ENCODE results near the gene KCNJ9. TPM values are rescaled to one million over a fixed set of nuclear protein-coding genes. Genes with fewer than 3 reads are reported as not detected.

KCNJ9 gene
- total and polyA plus RNA-seq, 4 donors, result not detected

- DNase-seq, result no peak
- no peak overlapping the region for H3K9ac ChIP-seq (ENCODE audit: insufficient read depth in 1 of 2, low read length in 2 of 2)
- H3K27me3 ChIP-seq (ENCODE audit: control insufficient read depth in 3 of 3, insufficient read depth in 3 of 3, low read length in 2 of 3), result no peaks in the 10 kb centered on the region
- no peak for TF ChIP-seq CTCF (IDR thresholded peaks at IDR 0.05; ENCODE audit: control extremely low read depth, extremely low read depth)
- H3K9me3 ChIP-seq (ENCODE audit: control insufficient read depth in 4 of 4, insufficient read depth in 3 of 4, low read length in 3 of 4), result no peaks in the 10 kb centered on the region
- no peak overlapping the region for H3K4me3 ChIP-seq
- 93% methylated on average over 4 of the region's 4 CpGs for WGBS, 2 donors
- H3K27ac ChIP-seq (ENCODE audit: low read depth in 1 of 2, low read length in 1 of 2), result no peak overlapping the region
- peaks cover 0 to 40% (median 9%) of the 10 kb centered on the region in 4 donors for H3K36me3 ChIP-seq (ENCODE audit: control insufficient read depth in 4 of 4, insufficient read depth in 4 of 4, low read length in 4 of 4)
- peaks cover 0 to 21% (median 8%) of the 10 kb centered on the region in 5 donors for H3K4me1 ChIP-seq (ENCODE audit: control insufficient read depth in 5 of 5, insufficient read depth in 5 of 5, low read length in 5 of 5)
- no peak for ATAC-seq (ENCODE audit: insufficient read depth, low FRiP score)
Measured at GRCh38 chr1:160094291-160094625, 12.9 kb downstream of the KCNJ9 start.

GRCh38 chr1:160094806-160095205 lies 13.5 kb downstream of the KCNJ9 start:
- Histone ChIP-seq H3K4me1 (ENCODE audit: control insufficient read depth in 5 of 5, insufficient read depth in 5 of 5, low read length in 5 of 5) (peaks cover 0 to 24% (median 8%) of the 10 kb centered on the region in 5 donors), H3K9me3 (ENCODE audit: control insufficient read depth in 4 of 4, insufficient read depth in 3 of 4, low read length in 3 of 4) (no peaks in the 10 kb centered on the region), H3K27ac (ENCODE audit: low read depth in 1 of 2, low read length in 1 of 2) (no peak overlapping the region), H3K27me3 (ENCODE audit: control insufficient read depth in 3 of 3, insufficient read depth in 3 of 3, low read length in 2 of 3) (no peaks in the 10 kb centered on the region), H3K9ac (ENCODE audit: insufficient read depth in 1 of 2, low read length in 2 of 2) (no peak overlapping the region), H3K4me3 (no peak overlapping the region), H3K36me3 (ENCODE audit: control insufficient read depth in 4 of 4, insufficient read depth in 4 of 4, low read length in 4 of 4) (peaks cover 0 to 38% (median 9%) of the 10 kb centered on the region in 4 donors)
- 94 to 95% methylated on average over 14 of the region's 14 CpGs for WGBS, 2 donors
- TF ChIP-seq CTCF (IDR thresholded peaks at IDR 0.05; ENCODE audit: control extremely low read depth, extremely low read depth), result no peak
- DNase-seq (no peak), ATAC-seq (ENCODE audit: insufficient read depth, low FRiP score) (no peak)

- H3K27ac ChIP-seq (ENCODE audit: low read depth in 1 of 2, low read length in 1 of 2), result no peak overlapping the region
- peaks cover 0 to 24% (median 8%) of the 10 kb centered on the region in 5 donors for H3K4me1 ChIP-seq (ENCODE audit: control insufficient read depth in 5 of 5, insufficient read depth in 5 of 5, low read length in 5 of 5)
- peaks cover 0 to 36% (median 9%) of the 10 kb centered on the region in 4 donors for H3K36me3 ChIP-seq (ENCODE audit: control insufficient read depth in 4 of 4, insufficient read depth in 4 of 4, low read length in 4 of 4)
- ATAC-seq (ENCODE audit: insufficient read depth, low FRiP score) (no peak), DNase-seq (no peak)
- 97 to 100% methylated on average over 4 of the region's 4 CpGs for WGBS, 2 donors
- H3K9ac ChIP-seq (ENCODE audit: insufficient read depth in 1 of 2, low read length in 2 of 2), result no peak overlapping the region
- no peak for TF ChIP-seq CTCF (IDR thresholded peaks at IDR 0.05; ENCODE audit: control extremely low read depth, extremely low read depth)
- no peaks in the 10 kb centered on the region for H3K9me3 ChIP-seq (ENCODE audit: control insufficient read depth in 4 of 4, insufficient read depth in 3 of 4, low read length in 3 of 4)
- no peak overlapping the region for H3K4me3 ChIP-seq
- H3K27me3 ChIP-seq (ENCODE audit: control insufficient read depth in 3 of 3, insufficient read depth in 3 of 3, low read length in 2 of 3), result no peaks in the 10 kb centered on the region
Measured at GRCh38 chr1:160095382-160096105, 14.2 kb downstream of the KCNJ9 start.
